HL-60 (cell line): ENCODE results near the gene PPP1R36.
"Not testable (repeated sequence)": the region's sequence is repeated elsewhere in the genome, so short reads cannot be mapped to it uniquely, and the experiment has no call there.

ENCODE experiments used
- DNase-seq, 2 experiments: peaks; one replicate each; pipeline ENCODE4 v3.0.0-alpha.2; 2010 to 2020; ENCODE audit warnings: low read depth in 1 of 2, low spot score in 1 of 2
- H3K27ac ChIP-seq: fragments of 250-450 bp; sonication (Bioruptor Pico); replicated peaks from 2 replicates; pipeline ENCODE4 v1.5.1; 2020; ENCODE audit warnings: mild to moderate bottlenecking, moderate library complexity
- H3K27me3 ChIP-seq: fragments of 250-450 bp; sonication (Bioruptor Pico); 2 replicates; pipeline ENCODE4 v1.5.1; 2021; ENCODE audit warnings: mild to moderate bottlenecking, moderate library complexity; ENCODE audit not compliant: insufficient read depth, poor library complexity, severe bottlenecking
- H3K4me3 ChIP-seq: replicated peaks from 2 replicates; pipeline ENCODE4 v1.5.1; 2011; ENCODE audit warnings: mild to moderate bottlenecking, control low read depth, low read length; ENCODE audit not compliant: insufficient read depth
- GABPA ChIP-seq: IDR thresholded peaks from 2 replicates; pipeline ENCODE4 v1.6.1; 2012; ENCODE audit warnings: low read depth
- POLR2AphosphoS5 ChIP-seq: IDR thresholded peaks from 2 replicates; pipeline ENCODE4 v1.6.1; 2012; ENCODE audit warnings: low read depth
- SPI1 ChIP-seq: IDR thresholded peaks from 2 replicates; pipeline ENCODE4 v1.6.1; 2012; ENCODE audit warnings: low read depth, mild to moderate bottlenecking, borderline replicate concordance
- TF ChIP-seq, protein P1 (sequence below): IDR thresholded peaks from 2 replicates; pipeline ENCODE4 v1.6.1; 2012; ENCODE audit warnings: low read depth; ENCODE audit not compliant: insufficient replicate concordance
- TF ChIP-seq, protein P2 (sequence below): IDR thresholded peaks from one replicate; pipeline ENCODE4 v1.5.1; 2011; ENCODE audit warnings: low read length, control low read depth, inconsistent platforms; ENCODE audit not compliant: insufficient read depth

The PPP1R36 gene

DNA sequence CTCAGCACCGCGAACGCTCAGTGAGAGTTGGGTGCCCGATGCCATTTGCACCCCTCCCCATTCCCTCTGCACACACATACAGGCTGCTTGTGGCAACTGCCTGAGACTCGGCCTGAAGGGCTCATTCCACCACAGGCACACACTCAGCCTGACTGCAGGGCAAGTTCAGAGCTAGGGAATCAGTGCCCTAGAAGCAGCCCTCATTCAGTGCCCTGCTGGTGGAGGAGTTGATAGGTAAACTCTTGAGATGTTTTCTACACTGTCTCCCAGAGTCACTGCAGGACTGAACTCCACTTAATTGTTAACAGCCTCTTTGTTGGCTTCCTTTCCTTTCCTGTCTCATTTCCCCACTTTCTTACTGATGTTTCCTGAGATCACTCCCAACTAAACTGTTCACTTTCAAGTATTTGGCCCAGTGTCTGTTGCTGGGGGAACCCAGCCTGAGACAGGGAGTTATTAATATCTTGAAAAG, 16.9 kb downstream of the PPP1R36 start:
- TF ChIP-seq GABPA (no peak), POLR2AphosphoS5 (no peak), SPI1 (no peak)
- TF ChIP-seq, protein P1, sequence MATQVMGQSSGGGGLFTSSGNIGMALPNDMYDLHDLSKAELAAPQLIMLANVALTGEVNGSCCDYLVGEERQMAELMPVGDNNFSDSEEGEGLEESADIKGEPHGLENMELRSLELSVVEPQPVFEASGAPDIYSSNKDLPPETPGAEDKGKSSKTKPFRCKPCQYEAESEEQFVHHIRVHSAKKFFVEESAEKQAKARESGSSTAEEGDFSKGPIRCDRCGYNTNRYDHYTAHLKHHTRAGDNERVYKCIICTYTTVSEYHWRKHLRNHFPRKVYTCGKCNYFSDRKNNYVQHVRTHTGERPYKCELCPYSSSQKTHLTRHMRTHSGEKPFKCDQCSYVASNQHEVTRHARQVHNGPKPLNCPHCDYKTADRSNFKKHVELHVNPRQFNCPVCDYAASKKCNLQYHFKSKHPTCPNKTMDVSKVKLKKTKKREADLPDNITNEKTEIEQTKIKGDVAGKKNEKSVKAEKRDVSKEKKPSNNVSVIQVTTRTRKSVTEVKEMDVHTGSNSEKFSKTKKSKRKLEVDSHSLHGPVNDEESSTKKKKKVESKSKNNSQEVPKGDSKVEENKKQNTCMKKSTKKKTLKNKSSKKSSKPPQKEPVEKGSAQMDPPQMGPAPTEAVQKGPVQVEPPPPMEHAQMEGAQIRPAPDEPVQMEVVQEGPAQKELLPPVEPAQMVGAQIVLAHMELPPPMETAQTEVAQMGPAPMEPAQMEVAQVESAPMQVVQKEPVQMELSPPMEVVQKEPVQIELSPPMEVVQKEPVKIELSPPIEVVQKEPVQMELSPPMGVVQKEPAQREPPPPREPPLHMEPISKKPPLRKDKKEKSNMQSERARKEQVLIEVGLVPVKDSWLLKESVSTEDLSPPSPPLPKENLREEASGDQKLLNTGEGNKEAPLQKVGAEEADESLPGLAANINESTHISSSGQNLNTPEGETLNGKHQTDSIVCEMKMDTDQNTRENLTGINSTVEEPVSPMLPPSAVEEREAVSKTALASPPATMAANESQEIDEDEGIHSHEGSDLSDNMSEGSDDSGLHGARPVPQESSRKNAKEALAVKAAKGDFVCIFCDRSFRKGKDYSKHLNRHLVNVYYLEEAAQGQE: no peak
- TF ChIP-seq, protein P2, sequence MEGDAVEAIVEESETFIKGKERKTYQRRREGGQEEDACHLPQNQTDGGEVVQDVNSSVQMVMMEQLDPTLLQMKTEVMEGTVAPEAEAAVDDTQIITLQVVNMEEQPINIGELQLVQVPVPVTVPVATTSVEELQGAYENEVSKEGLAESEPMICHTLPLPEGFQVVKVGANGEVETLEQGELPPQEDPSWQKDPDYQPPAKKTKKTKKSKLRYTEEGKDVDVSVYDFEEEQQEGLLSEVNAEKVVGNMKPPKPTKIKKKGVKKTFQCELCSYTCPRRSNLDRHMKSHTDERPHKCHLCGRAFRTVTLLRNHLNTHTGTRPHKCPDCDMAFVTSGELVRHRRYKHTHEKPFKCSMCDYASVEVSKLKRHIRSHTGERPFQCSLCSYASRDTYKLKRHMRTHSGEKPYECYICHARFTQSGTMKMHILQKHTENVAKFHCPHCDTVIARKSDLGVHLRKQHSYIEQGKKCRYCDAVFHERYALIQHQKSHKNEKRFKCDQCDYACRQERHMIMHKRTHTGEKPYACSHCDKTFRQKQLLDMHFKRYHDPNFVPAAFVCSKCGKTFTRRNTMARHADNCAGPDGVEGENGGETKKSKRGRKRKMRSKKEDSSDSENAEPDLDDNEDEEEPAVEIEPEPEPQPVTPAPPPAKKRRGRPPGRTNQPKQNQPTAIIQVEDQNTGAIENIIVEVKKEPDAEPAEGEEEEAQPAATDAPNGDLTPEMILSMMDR: no peak
- H3K4me3 ChIP-seq: no peak overlapping the region

DNA sequence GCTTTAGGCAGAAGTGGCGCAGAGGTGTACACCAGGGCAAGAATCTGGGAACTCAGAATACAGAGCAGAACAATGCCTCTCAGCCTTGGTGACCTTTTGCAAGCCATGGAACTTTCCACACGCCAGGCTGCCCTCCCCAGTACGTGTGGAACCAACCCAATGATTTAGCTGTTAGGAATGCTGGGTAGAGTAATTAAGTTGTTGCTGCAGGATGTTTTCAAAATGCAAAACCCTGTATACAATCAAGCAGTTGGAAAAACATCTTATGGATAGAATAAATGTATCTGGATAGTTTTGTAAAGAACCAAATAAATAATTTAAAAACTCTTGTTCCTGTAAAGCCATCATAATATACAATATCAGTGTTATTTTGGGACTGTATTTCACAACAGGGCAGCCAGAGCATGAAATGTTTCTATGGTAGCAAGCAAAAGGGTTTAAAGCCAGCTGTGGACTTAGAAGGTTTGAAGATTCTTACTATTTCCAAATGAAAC, 19.4 kb downstream of the PPP1R36 start:
- H3K27ac ChIP-seq: no peak overlapping the region
- H3K27me3 ChIP-seq: no peaks in the 10 kb centered on the region
- TF ChIP-seq, protein P2: no peak
- DNase-seq: no peak
- no peak overlapping the region for H3K4me3 ChIP-seq

More for the DNA sequence above, 16.9 kb downstream of the PPP1R36 start:
- Histone ChIP-seq H3K27me3 (no peaks in the 10 kb centered on the region), H3K27ac (no peak overlapping the region)
- peak in 1 of 2 experiments; percentile 23 for DNase-seq

DNA sequence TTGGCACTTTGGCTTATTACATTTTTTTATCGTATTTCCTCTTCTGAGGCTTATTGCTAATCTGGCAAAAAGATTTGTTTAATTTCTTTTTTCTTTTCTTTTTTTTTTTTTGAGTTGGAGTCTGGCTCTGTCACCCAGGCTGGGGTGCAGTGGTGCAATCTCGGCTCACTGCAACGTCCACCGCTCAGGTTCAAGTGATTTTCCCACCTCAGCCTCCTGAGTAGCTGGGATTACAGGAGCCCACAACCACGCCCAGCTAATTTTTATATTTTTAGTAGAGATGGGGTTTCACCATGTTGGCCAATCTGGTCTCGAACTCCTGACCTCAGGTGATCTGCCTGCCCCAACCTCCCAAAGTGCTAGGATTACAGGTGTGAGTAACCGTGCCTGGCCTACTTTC, 19.9 kb downstream of the PPP1R36 start:
- not testable (repeated sequence) for H3K27ac ChIP-seq, DNase-seq, H3K4me3 ChIP-seq, H3K27me3 ChIP-seq

DNA sequence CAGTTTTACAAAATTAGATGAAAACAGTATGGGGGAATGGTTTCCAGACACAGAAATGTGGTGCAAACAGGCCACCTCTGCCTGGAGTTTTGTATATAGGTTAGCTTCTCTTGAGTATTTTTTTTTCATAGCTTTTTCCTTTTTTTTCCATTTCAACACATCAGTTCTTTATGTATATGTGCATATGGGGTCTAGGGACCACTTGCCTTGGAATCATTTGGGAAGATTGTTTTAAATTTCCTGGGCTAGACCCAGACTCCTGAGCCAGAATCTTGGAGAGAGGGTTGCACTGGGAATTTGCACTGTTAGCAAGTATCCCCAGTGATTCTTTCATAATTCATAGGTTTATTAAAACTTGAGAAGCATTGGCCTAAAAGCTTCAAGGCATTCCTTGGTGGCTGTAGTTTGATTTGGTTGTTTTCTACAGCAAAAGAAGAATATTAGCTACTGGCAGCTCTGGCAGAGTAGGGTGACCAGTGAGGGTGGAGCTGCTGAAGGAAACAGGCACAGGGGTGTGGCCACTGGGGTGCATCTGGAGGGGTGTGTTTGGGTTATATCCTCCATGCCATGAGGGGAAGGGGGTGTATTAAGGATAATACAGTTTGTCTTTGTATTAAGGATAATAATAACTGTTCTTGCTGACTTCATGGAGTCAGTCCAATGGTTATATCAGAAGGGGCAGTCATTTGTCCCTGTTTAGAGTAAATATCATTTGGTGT, 22.8 kb downstream of the PPP1R36 start:
- Histone ChIP-seq H3K4me3 (no peak overlapping the region), H3K27ac (no peak overlapping the region), H3K27me3 (no peaks in the 10 kb centered on the region)
- TF ChIP-seq, protein P1: no peak
- TF ChIP-seq POLR2AphosphoS5: no peak
- no peak for TF ChIP-seq SPI1
- TF ChIP-seq, protein P2: no peak
- DNase-seq: no peak
